GM12878 (cell line): ENCODE measurements around the gene PKD1L1. TPM values are rescaled to one million over a fixed set of nuclear protein-coding genes. Genes with fewer than 3 reads are reported as not detected.

Source experiments
- ATAC-seq: fragments of 200-7000 bp; cut with Tn5 transposase; 3 replicates; pipeline ENCODE4 v1.9.1; 2020; ENCODE audit warnings: mild to moderate bottlenecking, moderate library complexity
- BruUV-seq: library from RNA; stranded (reverse); fragments of 400-500 nt; replicated peaks from 2 replicates; lab custom pipeline; 2021; lab: Mats Ljungman, UMichigan
- CTCF ChIA-PET: fragments of 300-600 bp; sonication (Branson Sonifier 250); formaldehyde crosslinking; extraction: SDS; loops from one replicate; lab custom pipeline; 2021; ENCODE audit warnings: inconsistent platforms; lab: Yijun Ruan, JAX
- POLR2A ChIA-PET: fragments of 350-600 bp; formaldehyde crosslinking; extraction: SDS; loops from one replicate; lab custom pipeline; 2021; ENCODE audit warnings: inconsistent platforms; lab: Charles Lee
- RAD21 ChIA-PET: fragments of 300-600 bp; sonication (Branson Sonifier 250); formaldehyde crosslinking; loops from one replicate; lab custom pipeline; 2023; ENCODE audit warnings: antibody characterized with exemption; ENCODE audit not compliant: unreplicated experiment; lab: Charles Lee
- SMC1A ChIA-PET: fragments of 300-600 bp; sonication (Branson Sonifier 250); formaldehyde crosslinking; loops from one replicate; lab custom pipeline; 2023; ENCODE audit not compliant: unreplicated experiment, uncharacterized antibody; lab: Charles Lee
- DNase-seq: peaks from one replicate; pipeline ENCODE4 v3.0.0-alpha.2; 2011; ENCODE audit warnings: low read depth, low spot score
- FAIRE-seq: peaks from 3 replicates; lab custom pipeline; 2011; peaks lifted over from hg19 to GRCh38; lab: Jason Lieb, UNC
- H2AFZ ChIP-seq: 2 replicates; pipeline ENCODE4 v1.6.0; 2011; ENCODE audit warnings: low read depth, low read length, control low read depth; ENCODE audit not compliant: control insufficient read depth
- H3K27ac ChIP-seq: 2 replicates; pipeline ENCODE4 v1.5.1; 2011; ENCODE audit warnings: control low read depth; ENCODE audit not compliant: control insufficient read depth, insufficient read depth
- H3K27me3 ChIP-seq, 2 experiments: replicated peaks in 1 of 2; 2 replicates each; pipeline versions ENCODE4 v1.6.0 to v1.6.1; 2011; ENCODE audit warnings: low read length in 1 of 2; ENCODE audit not compliant: control insufficient read depth in 2 of 2, insufficient read depth in 2 of 2
- H3K36me3 ChIP-seq, 2 experiments: 2 replicates each; pipeline ENCODE4 v1.5.1; 2011; ENCODE audit warnings: low read length in 1 of 2; ENCODE audit not compliant: control insufficient read depth in 2 of 2, insufficient read depth in 2 of 2
- H3K4me1 ChIP-seq: 2 replicates; pipeline ENCODE4 v1.6.1; 2011; ENCODE audit warnings: mild to moderate bottlenecking, low read length, moderate library complexity, mixed read lengths; ENCODE audit not compliant: control insufficient read depth, insufficient read depth
- H3K4me2 ChIP-seq: 2 replicates; pipeline ENCODE4 v1.6.0; 2011; ENCODE audit warnings: control low read depth; ENCODE audit not compliant: control insufficient read depth, insufficient read depth
- H3K4me3 ChIP-seq: fragments of 200-600 bp; sonication (generic); 2 replicates; pipeline ENCODE4 v1.5.1; 2016
- H3K79me2 ChIP-seq: 2 replicates; pipeline ENCODE4 v1.6.0; 2011; ENCODE audit warnings: low read length; ENCODE audit not compliant: control insufficient read depth, insufficient read depth
- H3K9ac ChIP-seq: 2 replicates; pipeline ENCODE4 v1.8.0; 2011; ENCODE audit warnings: low read length, control low read depth, mixed read lengths; ENCODE audit not compliant: control insufficient read depth, insufficient read depth
- H3K9me3 ChIP-seq: replicated peaks from 3 replicates; pipeline ENCODE4 v1.5.1; 2011; ENCODE audit warnings: mild to moderate bottlenecking, low read length; ENCODE audit not compliant: control insufficient read depth, insufficient read depth
- H4K20me1 ChIP-seq: 2 replicates; pipeline ENCODE4 v1.6.0; 2011; ENCODE audit not compliant: control insufficient read depth, insufficient read depth
- ATF2 ChIP-seq: IDR thresholded peaks from 2 replicates; pipeline ENCODE4 v1.6.1; 2012; ENCODE audit warnings: low read length, inconsistent platforms
- EGR1 ChIP-seq, 2 experiments: IDR thresholded peaks; 1 replicate in 1 of 2; 2 replicates in 1 of 2; pipeline ENCODE4 v1.6.1; 2011 to 2012; ENCODE audit warnings: low read depth in 2 of 2, low read length in 2 of 2, borderline replicate concordance in 1 of 2, mild to moderate bottlenecking in 1 of 2, moderate library complexity in 1 of 2
- IRF4 ChIP-seq: IDR thresholded peaks from 2 replicates; pipeline ENCODE4 v1.6.1; 2011; ENCODE audit warnings: low read depth, low read length
- NKRF ChIP-seq: fragments of 450-650 bp; conservative IDR thresholded peaks from 2 replicates; pipeline ENCODE4 v1.6.1; 2017; ENCODE audit warnings: mild to moderate bottlenecking, moderate library complexity
- RAD51 ChIP-seq: fragments of 450-650 bp; IDR thresholded peaks from 2 replicates; pipeline ENCODE4 v1.6.1; 2016; ENCODE audit warnings: moderate library complexity, mild to moderate bottlenecking, inconsistent platforms
- TARDBP ChIP-seq: IDR thresholded peaks from 2 replicates; pipeline ENCODE4 v1.6.1; 2016; ENCODE audit warnings: borderline replicate concordance
- WRNIP1 ChIP-seq: IDR thresholded peaks from 2 replicates; pipeline ENCODE4 v1.6.1; 2011; ENCODE audit warnings: low read depth, low read length, improper control_type of control experiment, borderline replicate concordance
- ZBTB40 ChIP-seq: fragments of 450-650 bp; IDR thresholded peaks from 2 replicates; pipeline ENCODE4 v1.6.1; 2016; ENCODE audit warnings: mild to moderate bottlenecking, moderate library complexity, borderline replicate concordance
- WGBS: methylation state at CpG from one replicate; pipeline ENCODE4 v1.1.6; 2016; ENCODE audit warnings: low lambda C conversion rate; ENCODE audit not compliant: insufficient replicate concordance, insufficient coverage; ENCODE audit errors: missing lambda C conversion rate; 5-methylcytosine and 5-hydroxymethylcytosine counted together
- in situ Hi-C: fragments of 300-500 bp; cut with MboI; formaldehyde crosslinking; loops from 9 replicates; pipeline ENCODE4 v1.14.3; 2018; ENCODE audit warnings: mixed read lengths
- intact Hi-C: fragments of 100-400 bp; cut with micrococcal nuclease; formaldehyde crosslinking; loops from one replicate; pipeline ENCODE4 v1.14.2; 2022; ENCODE audit not compliant: unreplicated experiment
- polyA plus RNA-seq, 11 experiments: library from polyadenylated mRNA; depleted of rRNA in 4 of 11; unstranded in 6 of 11; stranded (reverse) in 5 of 11; fragments of >200 nt; fragmentation: Nextera tagmentation in 4 of 11; fragmentation: Illumina TruSeq in 1 of 11; extraction: Ambion mirVana in 4 of 11; extraction: Trizol in 1 of 11; gene quantifications; 1 replicate in 1 of 11; 2 replicates in 10 of 11; pipeline versions ENCODE4 v1.2.1 to v1.2.3, GENCODE V29; 2011 to 2016; ENCODE audit warnings: inconsistent platforms in 2 of 11, missing spikeins in 2 of 11, low read depth in 1 of 11
- total RNA-seq, 4 experiments: library from RNA; depleted of rRNA in 3 of 4; stranded (reverse); fragments of >200 nt in 3 of 4; fragmentation: Illumina TruSeq in 1 of 4; extraction: Trizol in 1 of 4; gene quantifications; 2 replicates each; pipeline versions ENCODE4 v1.2.1 to v1.2.3, GENCODE V29; 2013 to 2021
- TF ChIP-seq, protein P1 (sequence below): fragments of 450-650 bp; IDR thresholded peaks from 2 replicates; pipeline ENCODE4 v1.6.1; 2017; ENCODE audit warnings: borderline replicate concordance
- TF ChIP-seq, protein P2 (sequence below): fragments of 450-650 bp; IDR thresholded peaks from 2 replicates; pipeline ENCODE4 v1.6.1; 2016; ENCODE audit warnings: mild to moderate bottlenecking

The PKD1L1 gene
- total and polyA plus RNA-seq, 10 of the 15 experiments (the other 5 are each of a cell fraction or from before 2014, with no cell fraction given): under 0.01 to 0.05 (median 0.02) TPM; not detected in 3

- Histone ChIP-seq H3K27ac (peak overlapping the region; percentile 68), H2AFZ (no peak overlapping the region), H3K36me3 (no peaks in the 10 kb centered on the region), H3K27me3 (peaks cover 0 to 1% of the 10 kb centered on the region in 2 experiments; a peak in 2 of 4 replicates), H4K20me1 (no peaks in the 10 kb centered on the region), H3K4me1 (peaks cover 28% of the 10 kb centered on the region), H3K4me2 (peak overlapping the region; percentile 92), H3K9me3 (no peaks in the 10 kb centered on the region), H3K79me2 (no peaks in the 10 kb centered on the region), H3K9ac (peak overlapping the region; percentile 28), H3K4me3 (peak overlapping the region; percentile 9; the same call in 1 of the 2 replicates)
- DNase-seq (peak; percentile 31), FAIRE-seq (peak; percentile 87), ATAC-seq (peak; percentile 54)
- 14% methylated on average over 11 of the region's 11 CpGs for WGBS
- in situ Hi-C loops: loop anchor here (25.0 kb wide), 1 partner anchor 1824 kb away; the partner anchor contains the start of gene VWC2
- RAD21 ChIA-PET: interaction anchor here (0.9 to 3.0 kb wide), 4 partner anchors 9 to 170 kb away, joined by 3 to 17 read pairs (median 3); partner anchors contain the start of gene PKD1L1
- intact Hi-C loops: loop anchor here (1.0 to 5.0 kb wide), 3 partner anchors 147 to 672 kb away; no protein-coding TSS in a partner anchor
- SMC1A ChIA-PET: interaction anchor here (0.9 to 2.4 kb wide), 6 partner anchors 7 to 173 kb away, joined by 3 to 13 read pairs (median 4); no protein-coding TSS in a partner anchor
- CTCF ChIA-PET: interaction anchor here (0.8 to 2.3 kb wide), 14 partner anchors 9 to 671 kb away, joined by 3 to 11 read pairs (median 4); no protein-coding TSS in a partner anchor
- no TSS peak for BruUV-seq
- POLR2A ChIA-PET: no interaction called here
- peak; percentile 71 for TF ChIP-seq IRF4
- no peak; the same call in 1 of the 2 replicates for TF ChIP-seq ATF2
- TF ChIP-seq WRNIP1: no peak
- no peak for TF ChIP-seq RAD51
- TF ChIP-seq EGR1 (IDR thresholded peaks at IDR 0.05; ENCODE audit: borderline replicate concordance in 1 of 2, low read depth in 2 of 2, low read length in 2 of 2): no peak
- TF ChIP-seq ZBTB40: no peak
- TF ChIP-seq TARDBP: no peak
- TF ChIP-seq NKRF: no peak
- TF ChIP-seq, protein P1, sequence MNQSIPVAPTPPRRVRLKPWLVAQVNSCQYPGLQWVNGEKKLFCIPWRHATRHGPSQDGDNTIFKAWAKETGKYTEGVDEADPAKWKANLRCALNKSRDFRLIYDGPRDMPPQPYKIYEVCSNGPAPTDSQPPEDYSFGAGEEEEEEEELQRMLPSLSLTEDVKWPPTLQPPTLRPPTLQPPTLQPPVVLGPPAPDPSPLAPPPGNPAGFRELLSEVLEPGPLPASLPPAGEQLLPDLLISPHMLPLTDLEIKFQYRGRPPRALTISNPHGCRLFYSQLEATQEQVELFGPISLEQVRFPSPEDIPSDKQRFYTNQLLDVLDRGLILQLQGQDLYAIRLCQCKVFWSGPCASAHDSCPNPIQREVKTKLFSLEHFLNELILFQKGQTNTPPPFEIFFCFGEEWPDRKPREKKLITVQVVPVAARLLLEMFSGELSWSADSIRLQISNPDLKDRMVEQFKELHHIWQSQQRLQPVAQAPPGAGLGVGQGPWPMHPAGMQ: no peak
- TF ChIP-seq, protein P2, sequence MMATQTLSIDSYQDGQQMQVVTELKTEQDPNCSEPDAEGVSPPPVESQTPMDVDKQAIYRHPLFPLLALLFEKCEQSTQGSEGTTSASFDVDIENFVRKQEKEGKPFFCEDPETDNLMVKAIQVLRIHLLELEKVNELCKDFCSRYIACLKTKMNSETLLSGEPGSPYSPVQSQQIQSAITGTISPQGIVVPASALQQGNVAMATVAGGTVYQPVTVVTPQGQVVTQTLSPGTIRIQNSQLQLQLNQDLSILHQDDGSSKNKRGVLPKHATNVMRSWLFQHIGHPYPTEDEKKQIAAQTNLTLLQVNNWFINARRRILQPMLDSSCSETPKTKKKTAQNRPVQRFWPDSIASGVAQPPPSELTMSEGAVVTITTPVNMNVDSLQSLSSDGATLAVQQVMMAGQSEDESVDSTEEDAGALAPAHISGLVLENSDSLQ: no peak
These were observed 10.3 kb downstream of the PKD1L1 start for GRCh38 chr7:47937711-47938573.
